T-helper 1 cell treated with Interleukin-12 subunit alpha and Interleukin-12 subunit beta and Interleukin-4 antibody, amounts not matched to agents 30 μg/mL and 1 μg/mL, for 36 hours (primary cell): Measurements from ENCODE around the gene GLRA3.
"Not testable (repeated sequence)": the region's sequence is repeated elsewhere in the genome, so short reads cannot be mapped to it uniquely, and the experiment has no call there.

Source experiments
- H3K27ac Mint-ChIP-seq: one replicate; pipeline ENCODE4 v1.8.0; 2021; ENCODE audit warnings: mild to moderate bottlenecking, mixed read lengths
- H3K27me3 Mint-ChIP-seq: one replicate; pipeline ENCODE4 v1.8.0; 2021; ENCODE audit warnings: low read depth, mixed read lengths
- H3K36me3 Mint-ChIP-seq: one replicate; pipeline ENCODE4 v1.8.0; 2021; ENCODE audit warnings: low read depth, mixed read lengths
- H3K4me1 Mint-ChIP-seq: one replicate; pipeline ENCODE4 v1.8.0; 2021; ENCODE audit warnings: low read depth, mixed read lengths
- H3K4me3 Mint-ChIP-seq: one replicate; pipeline ENCODE4 v1.8.0; 2021; ENCODE audit warnings: mild to moderate bottlenecking, moderate library complexity, mixed read lengths
- H3K9me3 Mint-ChIP-seq: one replicate; pipeline ENCODE4 v1.8.0; 2021; ENCODE audit warnings: mixed read lengths

GLRA3 gene

GRCh38 chr4:174853629-174854028 is 24.6 kb upstream of the GLRA3 start:
- H3K36me3 Mint-ChIP-seq = no peaks in the 10 kb centered on the region
- H3K27ac Mint-ChIP-seq = no peak overlapping the region
- H3K4me3 Mint-ChIP-seq = no peak overlapping the region
- no peaks in the 10 kb centered on the region for H3K27me3 Mint-ChIP-seq
- no peaks in the 10 kb centered on the region for H3K4me1 Mint-ChIP-seq
- H3K9me3 Mint-ChIP-seq = no peaks in the 10 kb centered on the region

DNA sequence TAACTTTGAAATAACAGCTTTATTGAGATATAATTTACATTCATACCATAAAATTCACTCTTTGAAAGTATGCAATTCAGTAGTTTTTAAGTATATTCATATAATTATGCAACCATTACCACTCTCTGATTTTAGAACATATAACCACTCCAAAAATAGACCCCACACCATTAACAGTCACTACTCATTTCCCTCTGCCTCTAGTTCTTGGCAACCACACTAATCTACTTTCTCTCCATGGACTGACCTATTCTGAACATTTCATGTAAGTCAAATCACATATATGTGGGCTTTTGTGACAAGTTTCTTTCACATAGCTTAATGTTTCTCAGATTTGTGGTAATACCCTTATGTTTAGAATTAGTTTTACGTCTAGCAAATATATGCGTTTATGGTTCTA is 19.5 kb upstream of the GLRA3 start:
- H3K9me3 Mint-ChIP-seq = no peaks in the 10 kb centered on the region
- no peaks in the 10 kb centered on the region for H3K27me3 Mint-ChIP-seq
- no peaks in the 10 kb centered on the region for H3K4me1 Mint-ChIP-seq
- no peaks in the 10 kb centered on the region for H3K36me3 Mint-ChIP-seq
- H3K4me3 Mint-ChIP-seq = no peak overlapping the region
- no peak overlapping the region for H3K27ac Mint-ChIP-seq

DNA sequence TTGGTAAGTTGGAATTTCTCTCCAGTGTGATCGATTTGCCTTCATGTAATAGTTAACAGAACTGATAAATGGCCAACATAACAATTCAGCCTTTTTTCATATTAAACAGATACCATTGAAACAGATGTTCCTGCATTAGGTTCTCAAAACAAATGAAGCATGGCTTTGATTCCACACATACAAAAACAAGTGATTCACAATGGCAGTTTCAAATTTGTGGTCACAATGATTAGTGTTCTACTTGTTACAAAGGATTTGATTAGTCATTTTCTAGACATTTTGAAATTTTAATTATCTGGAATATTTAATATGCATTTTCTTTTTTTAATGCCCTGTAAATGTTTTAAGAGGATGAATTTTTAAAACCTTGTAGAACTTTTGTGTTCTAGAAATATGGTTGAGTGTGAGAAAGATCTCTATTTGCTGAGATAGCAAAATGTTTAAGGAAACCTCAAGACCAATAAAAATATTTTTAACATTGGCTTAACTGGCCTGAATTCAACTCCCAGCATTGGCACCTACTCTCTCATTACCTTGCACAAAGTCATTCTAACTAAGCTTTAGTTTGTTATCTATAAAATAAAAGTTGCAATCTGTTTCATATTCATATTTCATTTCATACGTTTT is 18.9 kb upstream of the GLRA3 start:
- Mint-ChIP-seq H3K36me3 (no peaks in the 10 kb centered on the region), H3K9me3 (no peaks in the 10 kb centered on the region), H3K4me3 (no peak overlapping the region), H3K27ac (no peak overlapping the region), H3K27me3 (no peaks in the 10 kb centered on the region), H3K4me1 (no peaks in the 10 kb centered on the region)

DNA sequence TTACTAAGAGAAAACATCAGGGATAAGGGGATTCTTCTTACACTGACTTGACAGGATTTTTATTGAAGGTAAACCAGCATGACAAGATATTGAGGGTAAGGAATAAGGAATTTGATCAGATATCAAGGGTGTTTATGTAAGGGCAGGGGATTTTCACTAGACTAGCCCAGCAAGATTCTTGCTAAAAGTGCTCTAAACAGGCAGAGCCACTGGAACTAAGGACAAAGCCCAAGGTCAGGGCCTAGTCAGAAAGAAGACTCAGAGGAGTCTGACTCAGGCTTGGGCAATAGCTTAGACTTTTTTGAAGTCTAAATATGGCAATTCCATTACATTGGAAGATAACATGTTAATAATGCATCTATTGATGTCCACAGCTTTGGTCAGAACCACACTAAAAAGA is 6.5 kb upstream of the GLRA3 start:
- Mint-ChIP-seq H3K27ac (no peak overlapping the region), H3K27me3 (no peaks in the 10 kb centered on the region)

DNA sequence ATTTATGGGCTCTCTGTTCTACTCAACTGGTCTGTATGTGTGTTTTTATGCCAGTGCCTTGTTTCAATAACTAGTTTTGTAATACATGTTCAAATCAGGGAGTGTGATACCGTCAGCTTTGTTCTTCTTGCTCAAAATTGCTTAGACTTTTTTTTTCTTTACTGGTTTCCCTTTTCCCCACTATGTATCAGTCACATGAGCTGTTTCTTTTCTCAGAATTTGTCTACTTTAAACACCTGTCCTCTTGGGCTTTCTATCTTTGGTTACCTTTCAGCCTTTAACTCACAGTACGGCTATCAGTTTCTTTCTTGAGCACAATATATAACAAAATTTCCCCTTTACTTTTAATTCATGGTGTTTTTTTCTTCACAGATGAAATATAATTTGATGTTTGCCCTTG is 5.4 kb upstream of the GLRA3 start:
- Mint-ChIP-seq H3K4me3 (no peak overlapping the region), H3K27ac (no peak overlapping the region), H3K27me3 (no peaks in the 10 kb centered on the region), H3K9me3 (no peaks in the 10 kb centered on the region), H3K36me3 (no peaks in the 10 kb centered on the region), H3K4me1 (no peaks in the 10 kb centered on the region)

More for the DNA sequence above, 6.5 kb upstream of the GLRA3 start:
- Mint-ChIP-seq H3K4me3 (no peak overlapping the region), H3K4me1 (no peaks in the 10 kb centered on the region), H3K9me3 (no peaks in the 10 kb centered on the region), H3K36me3 (no peaks in the 10 kb centered on the region)

- no peak overlapping the region for H3K4me3 Mint-ChIP-seq
- H3K27ac Mint-ChIP-seq = no peak overlapping the region
- peaks cover 3% of the 10 kb centered on the region for H3K4me1 Mint-ChIP-seq
- H3K9me3 Mint-ChIP-seq = peaks cover 5% of the 10 kb centered on the region
- peaks cover 5% of the 10 kb centered on the region for H3K27me3 Mint-ChIP-seq
- no peaks in the 10 kb centered on the region for H3K36me3 Mint-ChIP-seq
Measured at GRCh38 chr4:174826660-174827059, 2.4 kb downstream of the GLRA3 start.

DNA sequence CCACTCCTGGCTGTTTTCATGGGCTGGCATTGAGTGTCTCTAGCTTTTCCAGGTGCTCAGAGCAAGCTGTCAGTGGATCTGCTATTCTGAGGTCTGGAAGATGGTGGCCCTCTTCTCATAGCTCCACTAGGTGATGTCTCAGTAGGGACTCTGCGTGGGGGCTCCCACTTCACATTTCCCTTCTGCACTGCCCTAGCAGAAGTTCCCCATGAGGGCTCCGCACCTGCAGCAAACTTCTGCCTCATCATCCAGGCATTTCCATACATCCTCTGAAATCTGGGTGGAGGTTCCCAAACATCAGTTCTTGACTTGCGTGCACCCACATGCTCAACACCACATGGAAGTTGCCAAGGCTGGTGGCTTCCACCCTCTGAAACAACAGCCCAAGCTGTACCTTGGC is 13.8 kb downstream of the GLRA3 start:
- Mint-ChIP-seq H3K4me1 (no peaks in the 10 kb centered on the region), H3K4me3 (no peak overlapping the region), H3K27me3 (no peaks in the 10 kb centered on the region), H3K27ac (no peak overlapping the region), H3K9me3 (no peaks in the 10 kb centered on the region), H3K36me3 (no peaks in the 10 kb centered on the region)

DNA sequence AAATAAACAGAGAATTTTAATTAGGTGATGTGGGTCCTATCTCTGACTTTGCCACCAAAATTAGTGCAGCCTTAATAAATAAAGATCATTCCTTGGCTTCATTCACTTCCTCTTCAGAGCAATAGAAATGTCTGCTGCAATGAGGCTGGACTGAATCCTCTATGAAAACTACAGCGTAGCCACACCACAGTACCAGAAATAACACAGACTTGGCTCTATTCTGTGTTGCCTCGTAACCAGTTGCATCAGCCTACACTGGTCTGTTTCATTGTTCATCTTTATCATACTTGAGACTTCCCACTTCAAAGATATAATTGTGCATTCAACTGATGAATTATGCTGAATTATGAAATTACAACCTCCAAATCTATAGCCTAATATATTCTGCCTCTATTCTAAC is 15.8 kb downstream of the GLRA3 start:
- Mint-ChIP-seq H3K36me3 (no peaks in the 10 kb centered on the region), H3K27me3 (no peaks in the 10 kb centered on the region), H3K9me3 (no peaks in the 10 kb centered on the region), H3K4me1 (no peaks in the 10 kb centered on the region), H3K27ac (no peak overlapping the region), H3K4me3 (no peak overlapping the region)

- Mint-ChIP-seq H3K4me3 (no peak overlapping the region), H3K27ac (no peak overlapping the region), H3K27me3 (no peaks in the 10 kb centered on the region), H3K4me1 (no peaks in the 10 kb centered on the region), H3K36me3 (no peaks in the 10 kb centered on the region), H3K9me3 (no peaks in the 10 kb centered on the region)
Measured at GRCh38 chr4:174810834-174811233, 18.2 kb downstream of the GLRA3 start.

- no peak overlapping the region for H3K4me3 Mint-ChIP-seq
Measured at GRCh38 chr4:174808836-174809235, 20.2 kb downstream of the GLRA3 start.

GRCh38 chr4:174808119-174808518 is 20.9 kb downstream of the GLRA3 start:
- no peaks in the 10 kb centered on the region for H3K27me3 Mint-ChIP-seq
- H3K4me3 Mint-ChIP-seq = no peak overlapping the region
- H3K27ac Mint-ChIP-seq = no peak overlapping the region
- H3K4me1 Mint-ChIP-seq = no peaks in the 10 kb centered on the region
- no peaks in the 10 kb centered on the region for H3K9me3 Mint-ChIP-seq
- H3K36me3 Mint-ChIP-seq = no peaks in the 10 kb centered on the region

More at GRCh38 chr4:174808836-174809235, 20.2 kb downstream of the GLRA3 start:
- no peaks in the 10 kb centered on the region for H3K27me3 Mint-ChIP-seq
- H3K9me3 Mint-ChIP-seq = no peaks in the 10 kb centered on the region
- no peak overlapping the region for H3K27ac Mint-ChIP-seq
- no peaks in the 10 kb centered on the region for H3K36me3 Mint-ChIP-seq
- no peaks in the 10 kb centered on the region for H3K4me1 Mint-ChIP-seq

GRCh38 chr4:174805746-174806145 is 23.3 kb downstream of the GLRA3 start:
- Mint-ChIP-seq H3K4me3 (no peak overlapping the region), H3K36me3 (no peaks in the 10 kb centered on the region), H3K9me3 (no peaks in the 10 kb centered on the region), H3K4me1 (no peaks in the 10 kb centered on the region), H3K27ac (no peak overlapping the region), H3K27me3 (no peaks in the 10 kb centered on the region)

GRCh38 chr4:174794543-174795094 is 34.4 kb downstream of the GLRA3 start:
- H3K36me3 Mint-ChIP-seq = no peaks in the 10 kb centered on the region
- no peaks in the 10 kb centered on the region for H3K27me3 Mint-ChIP-seq
- no peaks in the 10 kb centered on the region for H3K9me3 Mint-ChIP-seq
- no peak overlapping the region for H3K27ac Mint-ChIP-seq
- no peak overlapping the region for H3K4me3 Mint-ChIP-seq
- H3K4me1 Mint-ChIP-seq = no peaks in the 10 kb centered on the region

DNA sequence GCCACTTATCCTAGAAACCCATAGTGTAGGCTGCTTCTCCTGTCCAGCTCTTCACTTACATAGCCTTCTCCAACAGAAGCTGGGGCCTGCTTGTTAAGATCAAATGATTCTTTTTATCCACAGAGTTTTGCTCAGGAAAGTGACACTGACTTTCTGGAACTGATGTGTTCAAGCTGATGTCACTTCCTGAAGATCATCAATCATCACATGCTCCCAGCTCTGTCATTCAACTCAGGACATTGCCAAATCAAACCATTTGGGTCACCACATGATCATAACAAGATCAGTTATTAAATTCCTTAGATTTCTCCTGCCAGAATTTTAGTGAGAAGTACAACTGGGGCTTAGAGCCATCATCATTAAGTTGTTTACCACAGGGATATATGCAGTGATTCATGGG is 39.4 kb downstream of the GLRA3 start:
- Mint-ChIP-seq H3K4me3 (no peak overlapping the region), H3K36me3 (no peaks in the 10 kb centered on the region), H3K9me3 (no peaks in the 10 kb centered on the region), H3K27ac (no peak overlapping the region), H3K4me1 (no peaks in the 10 kb centered on the region), H3K27me3 (no peaks in the 10 kb centered on the region)

- H3K4me3 Mint-ChIP-seq, H3K27me3 Mint-ChIP-seq, H3K36me3 Mint-ChIP-seq: not testable (repeated sequence)
Measured at GRCh38 chr4:174778274-174778986, 50.6 kb downstream of the GLRA3 start.

More at GRCh38 chr4:174778274-174778986, 50.6 kb downstream of the GLRA3 start:
- H3K4me1 Mint-ChIP-seq, H3K27ac Mint-ChIP-seq, H3K9me3 Mint-ChIP-seq: not testable (repeated sequence)
